SK-N-SH (cell line): ENCODE results near the gene KCNJ10. TPM values are rescaled to one million over a fixed set of nuclear protein-coding genes. Genes with fewer than 3 reads are reported as not detected.

Experiments used
- CTCF ChIA-PET: fragments of 300-600, 350-600 bp; formaldehyde crosslinking; extraction: SDS; loops from one replicate; lab custom pipeline; 2021; lab: Yijun Ruan, JAX
- POLR2A ChIA-PET: fragments of 350-600 bp; sonication (Branson Sonifier 250); formaldehyde crosslinking; extraction: SDS; loops from one replicate; lab custom pipeline; 2020; ENCODE audit warnings: antibody characterized with exemption, inconsistent platforms; lab: Yijun Ruan, JAX
- DNase-seq: peaks from one replicate; pipeline ENCODE4 v3.0.0; 2012
- H2AFZ ChIP-seq: fragments of 200-600 bp; sonication (generic); 2 replicates; pipeline ENCODE4 v1.8.1; 2016; ENCODE audit warnings: antibody characterized with exemption, mild to moderate bottlenecking, low read depth
- H3F3A ChIP-seq: fragments of 200-600 bp; sonication (generic); replicated peaks from 2 replicates; pipeline ENCODE3; 2016; ENCODE audit warnings: antibody characterized with exemption, mild to moderate bottlenecking; ENCODE audit not compliant: insufficient read depth
- H3K27ac ChIP-seq, 2 experiments: fragments of 200-500 bp in 1 of 2; fragments of 200-600 bp in 1 of 2; sonication (Bioruptor generic) in 1 of 2; sonication (generic), shearing (Covaris generic) in 1 of 2; 2 replicates each; pipeline versions ENCODE4 v1.5.1 to v1.6.1; 2014 to 2016; ENCODE audit warnings: low read depth in 2 of 2, inconsistent platforms in 1 of 2, low read length in 1 of 2, mild to moderate bottlenecking in 1 of 2, mixed read lengths in 1 of 2
- H3K27me3 ChIP-seq: fragments of 200-600 bp; sonication (generic), shearing (Covaris generic); 2 replicates; pipeline ENCODE4 v1.6.1; 2016; ENCODE audit warnings: mixed run types; ENCODE audit not compliant: insufficient read depth
- H3K36me3 ChIP-seq, 2 experiments: fragments of 200-500 bp in 1 of 2; fragments of 200-600 bp in 1 of 2; sonication (Bioruptor generic) in 1 of 2; sonication (generic) in 1 of 2; replicated peaks in 1 of 2; 2 replicates each; pipeline versions ENCODE3 to v1.5.1; 2014 to 2016; ENCODE audit warnings: low read length in 1 of 2, mild to moderate bottlenecking in 1 of 2; ENCODE audit not compliant: insufficient read depth in 2 of 2, control insufficient read depth in 1 of 2
- H3K4me1 ChIP-seq, 2 experiments: fragments of 200-500 bp in 1 of 2; fragments of 200-600 bp in 1 of 2; sonication (Bioruptor generic) in 1 of 2; sonication (generic), shearing (Covaris generic) in 1 of 2; 2 replicates each; pipeline versions ENCODE4 v1.5.1 to v1.6.1; 2014 to 2016; ENCODE audit warnings: low read depth in 1 of 2, low read length in 1 of 2, mixed run types in 1 of 2; ENCODE audit not compliant: insufficient read depth in 2 of 2, control insufficient read depth in 1 of 2
- H3K4me2 ChIP-seq: fragments of 200-600 bp; sonication (generic), shearing (Covaris generic); 2 replicates; pipeline ENCODE4 v1.6.1; 2017; ENCODE audit warnings: mixed run types
- H3K4me3 ChIP-seq, 2 experiments: fragments of 200-500 bp in 1 of 2; fragments of 200-600 bp in 1 of 2; sonication (Bioruptor generic) in 1 of 2; sonication (generic), shearing (Covaris generic) in 1 of 2; 2 replicates each; pipeline versions ENCODE4 v1.5.1 to v1.8.1; 2014 to 2016; ENCODE audit warnings: low read depth in 2 of 2, inconsistent platforms in 1 of 2, low read length in 1 of 2, mild to moderate bottlenecking in 1 of 2, mixed read lengths in 1 of 2, moderate library complexity in 1 of 2
- H3K79me2 ChIP-seq: fragments of 200-600 bp; sonication (generic); 2 replicates; pipeline ENCODE4 v1.8.1; 2017; ENCODE audit warnings: mild to moderate bottlenecking; ENCODE audit not compliant: insufficient read depth
- H3K9ac ChIP-seq: fragments of 200-600 bp; sonication (generic); 2 replicates; pipeline ENCODE4 v1.6.1; 2017; ENCODE audit warnings: mixed run types
- H3K9me2 ChIP-seq: fragments of 200-600 bp; sonication (generic); 2 replicates; pipeline ENCODE4 v1.6.1; 2017; ENCODE audit warnings: mixed run types
- H3K9me3 ChIP-seq: fragments of 200-600 bp; sonication (generic); 2 replicates; pipeline ENCODE4 v1.6.1; 2017; ENCODE audit warnings: mixed run types, mild to moderate bottlenecking, moderate library complexity
- H4K20me1 ChIP-seq: fragments of 200-600 bp; sonication (generic); 2 replicates; pipeline ENCODE4 v1.6.1; 2017; ENCODE audit warnings: mild to moderate bottlenecking, mixed run types; ENCODE audit not compliant: insufficient read depth
- CHD2 ChIP-seq: fragments of 150-350 bp; IDR thresholded peaks from 2 replicates; pipeline ENCODE4 v1.6.1; 2018; ENCODE audit warnings: low read length; ENCODE audit not compliant: partially characterized antibody
- EP300 ChIP-seq, 2 experiments: IDR thresholded peaks; 2 replicates each; pipeline versions ENCODE4 v1.4.0 to v1.6.1; 2012; ENCODE audit warnings: borderline replicate concordance in 1 of 2, low read depth in 1 of 2, low read length in 1 of 2
- EZH2phosphoT487 ChIP-seq: fragments of 200-600 bp; sonication (generic); IDR thresholded peaks from 2 replicates; pipeline ENCODE4 v1.6.1; 2017; ENCODE audit warnings: low read depth, mixed run types, mild to moderate bottlenecking, antibody characterized with exemption, moderate library complexity, borderline replicate concordance
- FOSL2 ChIP-seq: IDR thresholded peaks from 2 replicates; pipeline ENCODE4 v1.4.0; 2012; ENCODE audit warnings: low read depth, mild to moderate bottlenecking, moderate library complexity, borderline replicate concordance
- FOXJ3 ChIP-seq: sonication (generic); formaldehyde crosslinking; IDR thresholded peaks from 2 replicates; pipeline ENCODE4 v1.5.1; 2020; ENCODE audit warnings: mild to moderate bottlenecking, missing genetic modification reagents
- GATA2 ChIP-seq: sonication (generic); formaldehyde crosslinking; IDR thresholded peaks from 2 replicates; pipeline ENCODE4 v1.5.0; 2020; ENCODE audit warnings: mild to moderate bottlenecking, missing genetic modification reagents
- MEF2A ChIP-seq: IDR thresholded peaks from 2 replicates; pipeline ENCODE4 v1.4.0; 2012; ENCODE audit warnings: low read depth, borderline replicate concordance
- MXI1 ChIP-seq: IDR thresholded peaks from 2 replicates; pipeline ENCODE4 v1.6.1; 2012; ENCODE audit warnings: mild to moderate bottlenecking, low read depth, low read length, improper control_type of control experiment
- RAD21 ChIP-seq: IDR thresholded peaks from 2 replicates; pipeline ENCODE4 v1.6.1; 2012; ENCODE audit warnings: mild to moderate bottlenecking, low read length
- RCOR1 ChIP-seq: fragments of 150-350 bp; IDR thresholded peaks from 2 replicates; pipeline ENCODE4 v1.6.1; 2017; ENCODE audit warnings: antibody characterized with exemption, low read length
- RXRA ChIP-seq: IDR thresholded peaks from 2 replicates; pipeline ENCODE4 v1.4.0; 2012; ENCODE audit warnings: low read depth, mild to moderate bottlenecking, borderline replicate concordance
- SMC3 ChIP-seq: IDR thresholded peaks from 2 replicates; pipeline ENCODE4 v1.6.1; 2012; ENCODE audit warnings: low read depth, low read length, improper control_type of control experiment
- TAF1 ChIP-seq: IDR thresholded peaks from 2 replicates; pipeline ENCODE4 v1.6.1; 2012; ENCODE audit warnings: low read depth, mild to moderate bottlenecking, low read length, moderate library complexity, borderline replicate concordance
- TCF12 ChIP-seq: IDR thresholded peaks from 2 replicates; pipeline ENCODE4 v1.4.0; 2012
- TEAD4 ChIP-seq: IDR thresholded peaks from 2 replicates; pipeline ENCODE4 v1.4.0; 2012; ENCODE audit warnings: mild to moderate bottlenecking, borderline replicate concordance; ENCODE audit not compliant: insufficient read depth
- USF1 ChIP-seq: IDR thresholded peaks from 2 replicates; pipeline ENCODE4 v1.4.0; 2012; ENCODE audit warnings: low read depth, borderline replicate concordance
- USF2 ChIP-seq: fragments of 150-350 bp; IDR thresholded peaks from 2 replicates; pipeline ENCODE4 v1.6.1; 2017; ENCODE audit warnings: antibody characterized with exemption, low read length, low read depth, borderline replicate concordance
- WGBS: methylation state at CpG from one replicate; pipeline ENCODE4 v1.1.6; 2017; ENCODE audit warnings: low lambda C conversion rate; 5-methylcytosine and 5-hydroxymethylcytosine counted together
- polyA plus RNA-seq, 3 experiments: library from polyadenylated mRNA; depleted of rRNA; stranded (reverse); fragments of >200 nt; gene quantifications; 2 replicates each; pipeline ENCODE4 v1.2.3, GENCODE V29; 2012
- TF ChIP-seq, protein P1 (sequence below): IDR thresholded peaks from 2 replicates; pipeline ENCODE4; 2012
- TF ChIP-seq, protein P2 (sequence below): IDR thresholded peaks from 2 replicates; pipeline ENCODE4 v1.6.1; 2012; ENCODE audit warnings: mild to moderate bottlenecking, low read depth, low read length, moderate library complexity
- TF ChIP-seq, protein P3 (sequence below): IDR thresholded peaks from 2 replicates; pipeline ENCODE4 v1.4.0; 2012; ENCODE audit warnings: low read depth
- TF ChIP-seq, protein P4 (sequence below): fragments of 200-600 bp; sonication (generic); IDR thresholded peaks from 2 replicates; pipeline ENCODE4 v1.6.1; 2017; ENCODE audit warnings: antibody characterized with exemption, mild to moderate bottlenecking, moderate library complexity
- TF ChIP-seq, protein P5 (sequence below): IDR thresholded peaks from 2 replicates; pipeline ENCODE4 v1.4.0; 2012; ENCODE audit warnings: low read depth, borderline replicate concordance

KCNJ10 gene
- polyA plus RNA-seq, 1 of the 3 experiments (the other 2 are of a cell fraction), result not detected

GRCh38 chr1:160007577-160008200, 62.3 kb downstream of the KCNJ10 start:
- no peaks in the 10 kb centered on the region for H3K79me2 ChIP-seq
- no peaks in the 10 kb centered on the region for H4K20me1 ChIP-seq
- peak; percentile 33 for DNase-seq
- ChIA-PET CTCF (interaction anchor here (0.6 to 12.0 kb wide), 55 partner anchors 9 to 395 kb away, joined by 3 to 460 read pairs (median 5); partner anchors contain the start of genes DUSP23, FCRL6, IGSF9 and KCNJ10), POLR2A (no interaction called here)
- H3K9ac ChIP-seq, result no peak overlapping the region
- H3F3A ChIP-seq, result peaks cover 5% of the 10 kb centered on the region
- H3K4me3 ChIP-seq, result no peak overlapping the region
- 28% methylated on average over 3 of the region's 3 CpGs for WGBS
- H3K4me1 ChIP-seq, result no peaks in the 10 kb centered on the region
- H3K27me3 ChIP-seq, result peaks cover 8% of the 10 kb centered on the region; the same call in 1 of the 2 replicates
- no peaks in the 10 kb centered on the region for H3K36me3 ChIP-seq
- no peaks in the 10 kb centered on the region for H3K9me3 ChIP-seq
- H3K9me2 ChIP-seq, result no peaks in the 10 kb centered on the region; the same call in 1 of the 2 replicates
- no peak overlapping the region for H2AFZ ChIP-seq
- no peak overlapping the region for H3K27ac ChIP-seq
- H3K4me2 ChIP-seq, result no peak overlapping the region
- TF ChIP-seq TEAD4 (no peak), MXI1 (no peak), CHD2 (no peak), RXRA (no peak), USF1 (no peak), EZH2phosphoT487 (no peak), FOSL2 (no peak), TCF12 (no peak), GATA2 (CRISPR knock-in tag) (no peak), USF2 (no peak), RCOR1 (no peak), MEF2A (no peak), EP300 (IDR thresholded peaks at IDR 0.05; ENCODE audit: borderline replicate concordance in 1 of 2, low read depth in 1 of 2, low read length in 1 of 2) (no peak), TAF1 (no peak), RAD21 (peak; percentile 81), FOXJ3 (CRISPR knock-in tag) (no peak), SMC3 (peak; percentile 41)
- TF ChIP-seq, protein P1, sequence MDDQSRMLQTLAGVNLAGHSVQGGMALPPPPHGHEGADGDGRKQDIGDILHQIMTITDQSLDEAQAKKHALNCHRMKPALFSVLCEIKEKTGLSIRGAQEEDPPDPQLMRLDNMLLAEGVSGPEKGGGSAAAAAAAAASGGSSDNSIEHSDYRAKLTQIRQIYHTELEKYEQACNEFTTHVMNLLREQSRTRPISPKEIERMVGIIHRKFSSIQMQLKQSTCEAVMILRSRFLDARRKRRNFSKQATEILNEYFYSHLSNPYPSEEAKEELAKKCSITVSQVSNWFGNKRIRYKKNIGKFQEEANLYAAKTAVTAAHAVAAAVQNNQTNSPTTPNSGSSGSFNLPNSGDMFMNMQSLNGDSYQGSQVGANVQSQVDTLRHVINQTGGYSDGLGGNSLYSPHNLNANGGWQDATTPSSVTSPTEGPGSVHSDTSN, result no peak
- TF ChIP-seq, protein P2, sequence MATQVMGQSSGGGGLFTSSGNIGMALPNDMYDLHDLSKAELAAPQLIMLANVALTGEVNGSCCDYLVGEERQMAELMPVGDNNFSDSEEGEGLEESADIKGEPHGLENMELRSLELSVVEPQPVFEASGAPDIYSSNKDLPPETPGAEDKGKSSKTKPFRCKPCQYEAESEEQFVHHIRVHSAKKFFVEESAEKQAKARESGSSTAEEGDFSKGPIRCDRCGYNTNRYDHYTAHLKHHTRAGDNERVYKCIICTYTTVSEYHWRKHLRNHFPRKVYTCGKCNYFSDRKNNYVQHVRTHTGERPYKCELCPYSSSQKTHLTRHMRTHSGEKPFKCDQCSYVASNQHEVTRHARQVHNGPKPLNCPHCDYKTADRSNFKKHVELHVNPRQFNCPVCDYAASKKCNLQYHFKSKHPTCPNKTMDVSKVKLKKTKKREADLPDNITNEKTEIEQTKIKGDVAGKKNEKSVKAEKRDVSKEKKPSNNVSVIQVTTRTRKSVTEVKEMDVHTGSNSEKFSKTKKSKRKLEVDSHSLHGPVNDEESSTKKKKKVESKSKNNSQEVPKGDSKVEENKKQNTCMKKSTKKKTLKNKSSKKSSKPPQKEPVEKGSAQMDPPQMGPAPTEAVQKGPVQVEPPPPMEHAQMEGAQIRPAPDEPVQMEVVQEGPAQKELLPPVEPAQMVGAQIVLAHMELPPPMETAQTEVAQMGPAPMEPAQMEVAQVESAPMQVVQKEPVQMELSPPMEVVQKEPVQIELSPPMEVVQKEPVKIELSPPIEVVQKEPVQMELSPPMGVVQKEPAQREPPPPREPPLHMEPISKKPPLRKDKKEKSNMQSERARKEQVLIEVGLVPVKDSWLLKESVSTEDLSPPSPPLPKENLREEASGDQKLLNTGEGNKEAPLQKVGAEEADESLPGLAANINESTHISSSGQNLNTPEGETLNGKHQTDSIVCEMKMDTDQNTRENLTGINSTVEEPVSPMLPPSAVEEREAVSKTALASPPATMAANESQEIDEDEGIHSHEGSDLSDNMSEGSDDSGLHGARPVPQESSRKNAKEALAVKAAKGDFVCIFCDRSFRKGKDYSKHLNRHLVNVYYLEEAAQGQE, result no peak
- TF ChIP-seq, protein P3, sequence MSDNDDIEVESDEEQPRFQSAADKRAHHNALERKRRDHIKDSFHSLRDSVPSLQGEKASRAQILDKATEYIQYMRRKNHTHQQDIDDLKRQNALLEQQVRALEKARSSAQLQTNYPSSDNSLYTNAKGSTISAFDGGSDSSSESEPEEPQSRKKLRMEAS, result no peak
- TF ChIP-seq, protein P4, sequence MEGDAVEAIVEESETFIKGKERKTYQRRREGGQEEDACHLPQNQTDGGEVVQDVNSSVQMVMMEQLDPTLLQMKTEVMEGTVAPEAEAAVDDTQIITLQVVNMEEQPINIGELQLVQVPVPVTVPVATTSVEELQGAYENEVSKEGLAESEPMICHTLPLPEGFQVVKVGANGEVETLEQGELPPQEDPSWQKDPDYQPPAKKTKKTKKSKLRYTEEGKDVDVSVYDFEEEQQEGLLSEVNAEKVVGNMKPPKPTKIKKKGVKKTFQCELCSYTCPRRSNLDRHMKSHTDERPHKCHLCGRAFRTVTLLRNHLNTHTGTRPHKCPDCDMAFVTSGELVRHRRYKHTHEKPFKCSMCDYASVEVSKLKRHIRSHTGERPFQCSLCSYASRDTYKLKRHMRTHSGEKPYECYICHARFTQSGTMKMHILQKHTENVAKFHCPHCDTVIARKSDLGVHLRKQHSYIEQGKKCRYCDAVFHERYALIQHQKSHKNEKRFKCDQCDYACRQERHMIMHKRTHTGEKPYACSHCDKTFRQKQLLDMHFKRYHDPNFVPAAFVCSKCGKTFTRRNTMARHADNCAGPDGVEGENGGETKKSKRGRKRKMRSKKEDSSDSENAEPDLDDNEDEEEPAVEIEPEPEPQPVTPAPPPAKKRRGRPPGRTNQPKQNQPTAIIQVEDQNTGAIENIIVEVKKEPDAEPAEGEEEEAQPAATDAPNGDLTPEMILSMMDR, result peak; percentile 92
- TF ChIP-seq, protein P5, sequence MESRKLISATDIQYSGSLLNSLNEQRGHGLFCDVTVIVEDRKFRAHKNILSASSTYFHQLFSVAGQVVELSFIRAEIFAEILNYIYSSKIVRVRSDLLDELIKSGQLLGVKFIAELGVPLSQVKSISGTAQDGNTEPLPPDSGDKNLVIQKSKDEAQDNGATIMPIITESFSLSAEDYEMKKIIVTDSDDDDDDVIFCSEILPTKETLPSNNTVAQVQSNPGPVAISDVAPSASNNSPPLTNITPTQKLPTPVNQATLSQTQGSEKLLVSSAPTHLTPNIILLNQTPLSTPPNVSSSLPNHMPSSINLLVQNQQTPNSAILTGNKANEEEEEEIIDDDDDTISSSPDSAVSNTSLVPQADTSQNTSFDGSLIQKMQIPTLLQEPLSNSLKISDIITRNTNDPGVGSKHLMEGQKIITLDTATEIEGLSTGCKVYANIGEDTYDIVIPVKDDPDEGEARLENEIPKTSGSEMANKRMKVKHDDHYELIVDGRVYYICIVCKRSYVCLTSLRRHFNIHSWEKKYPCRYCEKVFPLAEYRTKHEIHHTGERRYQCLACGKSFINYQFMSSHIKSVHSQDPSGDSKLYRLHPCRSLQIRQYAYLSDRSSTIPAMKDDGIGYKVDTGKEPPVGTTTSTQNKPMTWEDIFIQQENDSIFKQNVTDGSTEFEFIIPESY, result no peak
